GM18870 (cell line): ENCODE measurements around the gene TBC1D22A.
"Not testable (repeated sequence)": the region's sequence is repeated elsewhere in the genome, so short reads cannot be mapped to it uniquely, and the experiment has no call there.

Experiments used
- ATAC-seq: cut with Tn5 transposase; IDR thresholded peaks from one replicate; pipeline ENCODE4 v1.9.1; 2021; ENCODE audit warnings: moderate library complexity; ENCODE audit not compliant: unreplicated experiment

TBC1D22A gene, protein sequence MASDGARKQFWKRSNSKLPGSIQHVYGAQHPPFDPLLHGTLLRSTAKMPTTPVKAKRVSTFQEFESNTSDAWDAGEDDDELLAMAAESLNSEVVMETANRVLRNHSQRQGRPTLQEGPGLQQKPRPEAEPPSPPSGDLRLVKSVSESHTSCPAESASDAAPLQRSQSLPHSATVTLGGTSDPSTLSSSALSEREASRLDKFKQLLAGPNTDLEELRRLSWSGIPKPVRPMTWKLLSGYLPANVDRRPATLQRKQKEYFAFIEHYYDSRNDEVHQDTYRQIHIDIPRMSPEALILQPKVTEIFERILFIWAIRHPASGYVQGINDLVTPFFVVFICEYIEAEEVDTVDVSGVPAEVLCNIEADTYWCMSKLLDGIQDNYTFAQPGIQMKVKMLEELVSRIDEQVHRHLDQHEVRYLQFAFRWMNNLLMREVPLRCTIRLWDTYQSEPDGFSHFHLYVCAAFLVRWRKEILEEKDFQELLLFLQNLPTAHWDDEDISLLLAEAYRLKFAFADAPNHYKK

DNA sequence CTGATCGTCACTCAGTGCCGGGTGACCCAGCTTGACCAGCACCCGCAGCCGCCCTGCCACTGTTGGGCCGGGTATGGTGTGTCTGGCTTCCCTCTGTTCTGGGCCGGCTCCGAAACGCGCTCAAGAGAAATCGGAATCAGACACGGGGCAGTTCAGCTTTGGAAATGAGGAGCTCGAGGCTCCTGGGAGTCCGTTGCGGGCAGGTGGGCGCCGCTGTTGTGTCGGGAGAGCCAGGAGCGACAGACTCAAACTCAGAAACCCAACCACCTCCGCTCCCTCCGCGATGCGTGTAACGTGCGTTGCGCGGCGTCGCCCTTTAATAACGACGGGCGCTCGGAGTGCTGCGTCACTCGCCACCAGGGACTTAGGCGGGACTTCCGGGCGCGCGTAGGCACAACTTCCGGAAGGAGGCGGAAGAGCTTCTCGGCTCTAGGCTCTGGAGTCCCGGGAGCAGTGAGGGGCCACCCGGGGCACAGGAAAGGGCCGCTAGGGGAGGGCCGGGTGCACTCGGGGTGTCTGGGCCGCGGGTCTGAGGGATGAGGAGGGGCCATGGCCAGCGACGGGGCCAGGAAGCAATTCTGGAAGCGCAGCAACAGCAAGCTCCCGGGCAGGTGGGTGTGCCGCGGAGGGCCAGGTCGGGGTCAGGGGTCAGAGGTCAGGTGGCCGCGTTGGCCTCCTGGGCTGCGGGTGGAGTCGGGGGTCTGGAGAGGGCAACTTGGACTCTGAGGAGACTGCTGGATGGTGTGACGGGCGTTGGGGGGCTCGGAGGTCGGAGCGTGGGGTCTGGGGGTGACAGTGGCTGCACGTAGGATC, at the start of gene TBC1D22A:
Gene TBC1D22A (plus strand): TSS at position 413 of the 813 bp plus-strand sequence. CDS start 137 bp downstream, at position 550.
- ATAC-seq: peak; percentile 49

DNA sequence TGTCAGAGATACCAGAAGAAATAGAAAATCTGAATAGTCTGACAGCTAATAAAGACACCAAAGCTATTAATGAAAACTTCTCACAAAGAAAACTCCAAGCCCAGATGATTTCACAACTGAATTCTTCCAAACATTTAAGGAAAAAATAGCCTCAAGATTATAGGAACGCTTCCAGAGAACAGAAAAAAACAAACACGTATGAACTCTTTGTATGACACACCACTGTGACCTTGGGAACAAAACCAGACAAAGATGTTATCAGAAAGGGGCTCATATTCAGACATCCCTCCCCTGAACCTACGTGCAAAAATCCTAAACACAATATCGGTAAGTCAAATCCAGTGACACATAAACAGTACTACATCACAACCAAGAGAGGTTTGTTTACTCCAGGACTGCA, 47.9 kb upstream of the TBC1D22A start:
- ATAC-seq: no peak

- no peak for ATAC-seq
These were observed 42.5 kb upstream of the TBC1D22A start for GRCh38 chr22:46719921-46720320.

DNA sequence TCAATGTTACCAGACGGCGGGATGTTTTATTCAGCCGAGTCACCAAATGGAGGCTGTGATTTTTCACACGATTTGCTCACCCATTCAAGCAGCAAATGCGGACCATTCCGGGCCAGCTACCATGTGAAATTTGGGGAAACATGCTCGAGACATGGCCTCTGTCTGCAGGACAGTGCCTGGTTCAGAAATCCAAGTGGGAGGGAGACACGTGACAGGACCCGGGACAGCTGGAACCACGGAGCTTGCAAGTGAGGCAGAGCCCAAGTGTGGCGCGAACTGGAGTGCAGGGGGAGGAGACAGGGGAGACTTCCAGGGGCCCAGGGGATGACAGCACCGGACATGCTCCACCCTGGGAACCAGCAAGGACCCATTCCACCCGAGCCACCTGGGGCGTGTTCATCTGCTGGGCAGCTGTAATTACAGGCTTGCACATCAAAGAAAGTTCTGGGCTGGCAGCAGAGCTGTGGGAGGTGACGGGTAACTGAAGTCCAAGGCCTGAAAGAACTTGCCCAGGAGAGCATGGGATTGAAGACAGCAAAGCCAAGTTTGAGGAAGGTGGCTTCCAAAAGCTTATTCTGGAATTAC, 40.9 kb upstream of the TBC1D22A start:
- no peak for ATAC-seq

DNA sequence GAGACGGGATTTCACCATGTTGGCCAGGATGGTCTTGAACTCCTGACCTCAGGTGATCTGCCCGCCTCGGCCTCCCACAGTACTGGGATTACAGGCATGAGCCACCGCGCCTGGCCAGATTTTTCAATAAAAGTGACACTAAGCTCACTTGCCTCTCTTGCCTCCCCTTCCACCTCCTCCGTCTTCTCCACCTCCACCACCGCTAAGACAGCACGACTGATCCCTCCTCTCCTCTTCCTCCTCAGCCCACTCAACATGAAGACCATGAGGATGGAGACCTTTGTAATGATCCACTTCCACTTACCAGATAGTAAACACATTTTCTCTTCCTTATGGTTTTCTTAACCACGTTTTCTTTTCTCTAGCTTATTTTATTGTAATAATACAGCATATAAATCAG, 38.6 kb upstream of the TBC1D22A start:
- ATAC-seq: no peak

- ATAC-seq: no peak
These were observed 37.4 kb upstream of the TBC1D22A start for GRCh38 chr22:46725096-46725495.

DNA sequence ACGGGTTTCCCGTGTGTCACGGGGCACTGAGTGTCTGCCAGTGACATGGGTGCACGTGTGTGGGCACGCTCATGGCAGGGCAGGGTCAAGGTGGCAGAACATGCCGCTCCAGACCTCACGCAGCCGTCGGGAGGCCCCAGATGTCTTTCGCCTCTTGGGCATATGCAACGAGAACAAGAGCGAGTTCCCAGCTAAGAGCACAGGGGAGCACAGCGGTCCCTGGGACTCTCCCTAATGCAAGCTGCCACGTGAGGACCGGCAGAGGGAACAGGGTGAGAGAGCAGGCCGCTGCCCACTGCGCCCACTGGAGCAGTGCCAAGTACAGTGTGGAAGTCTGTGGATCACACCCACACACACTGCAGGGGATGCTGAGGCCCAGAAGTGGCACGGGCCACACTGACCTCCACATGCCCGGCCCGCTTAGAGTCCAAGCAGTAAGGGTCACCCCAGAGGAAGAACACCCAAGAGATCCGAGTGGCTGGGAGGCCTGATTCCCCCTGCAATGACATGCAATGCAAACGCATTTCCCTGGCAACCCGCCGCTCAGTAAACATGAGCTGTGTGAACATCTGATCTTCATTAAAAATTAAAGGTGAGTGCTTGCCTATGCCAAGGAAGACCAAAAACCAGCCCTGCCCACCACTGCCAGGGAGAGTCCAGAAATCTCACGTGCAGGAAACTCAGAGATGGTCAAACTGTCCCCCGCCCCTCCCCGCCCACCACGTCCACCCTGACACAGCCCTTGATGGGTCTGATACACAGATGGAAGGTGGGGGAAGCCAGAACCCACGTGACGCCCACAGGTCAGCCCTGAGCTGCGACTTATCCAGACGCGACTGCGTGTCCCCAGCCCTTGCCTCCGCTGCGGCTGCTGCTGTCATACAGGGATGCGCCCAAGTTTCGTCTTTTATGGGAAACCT, 36.1 kb upstream of the TBC1D22A start:
- ATAC-seq: no peak

GRCh38 chr22:46726986-46727317, 35.5 kb upstream of the TBC1D22A start:
- ATAC-seq: no peak

DNA sequence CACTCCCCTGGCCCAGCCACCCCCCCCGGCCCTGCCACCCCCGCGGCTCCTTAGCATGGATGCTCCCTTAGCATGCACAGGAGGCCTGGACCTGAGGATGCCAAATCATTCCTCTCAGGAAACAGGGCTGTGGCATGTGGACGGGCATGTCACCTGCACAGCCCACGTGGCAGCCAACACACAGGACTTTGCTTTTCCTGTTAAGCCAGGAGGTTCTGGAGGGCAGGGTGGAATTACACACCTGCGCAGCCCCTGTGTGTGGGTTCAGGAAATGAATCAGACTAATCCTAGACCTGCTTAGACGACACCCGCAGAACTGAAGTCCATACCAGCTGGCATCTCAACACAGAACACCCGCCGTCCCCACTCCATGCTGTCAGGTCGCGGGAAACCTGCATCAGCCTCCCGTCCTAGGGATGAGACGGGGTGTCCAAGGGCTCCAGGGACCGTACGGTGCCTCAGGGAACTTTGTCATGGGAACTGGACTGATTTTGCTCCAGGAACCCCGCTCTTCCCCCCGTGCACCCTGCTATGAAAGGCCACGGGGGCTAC, 34.6 kb upstream of the TBC1D22A start:
- no peak for ATAC-seq

DNA sequence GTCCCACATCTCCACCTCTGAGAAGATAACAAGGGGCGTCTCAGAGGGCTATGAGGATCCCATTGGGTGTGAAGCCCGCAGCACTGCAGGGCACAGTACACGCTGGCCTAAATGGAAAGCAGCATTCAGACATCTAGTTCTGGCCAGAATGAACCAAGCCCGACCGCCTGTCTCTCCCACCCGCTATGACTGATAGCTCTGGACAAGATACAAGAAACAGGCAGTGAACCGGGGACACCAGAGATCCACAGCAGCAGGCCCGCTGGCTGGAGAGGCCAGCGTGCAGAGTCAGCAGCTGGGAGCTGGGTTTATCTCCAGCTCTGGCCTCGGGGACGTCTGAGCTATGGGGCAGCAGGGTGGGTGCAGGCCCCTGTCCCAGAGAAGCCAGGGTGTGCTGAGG, 34.0 kb upstream of the TBC1D22A start:
- ATAC-seq: no peak

GRCh38 chr22:46730568-46731245, 31.7 kb upstream of the TBC1D22A start:
- no peak for ATAC-seq

DNA sequence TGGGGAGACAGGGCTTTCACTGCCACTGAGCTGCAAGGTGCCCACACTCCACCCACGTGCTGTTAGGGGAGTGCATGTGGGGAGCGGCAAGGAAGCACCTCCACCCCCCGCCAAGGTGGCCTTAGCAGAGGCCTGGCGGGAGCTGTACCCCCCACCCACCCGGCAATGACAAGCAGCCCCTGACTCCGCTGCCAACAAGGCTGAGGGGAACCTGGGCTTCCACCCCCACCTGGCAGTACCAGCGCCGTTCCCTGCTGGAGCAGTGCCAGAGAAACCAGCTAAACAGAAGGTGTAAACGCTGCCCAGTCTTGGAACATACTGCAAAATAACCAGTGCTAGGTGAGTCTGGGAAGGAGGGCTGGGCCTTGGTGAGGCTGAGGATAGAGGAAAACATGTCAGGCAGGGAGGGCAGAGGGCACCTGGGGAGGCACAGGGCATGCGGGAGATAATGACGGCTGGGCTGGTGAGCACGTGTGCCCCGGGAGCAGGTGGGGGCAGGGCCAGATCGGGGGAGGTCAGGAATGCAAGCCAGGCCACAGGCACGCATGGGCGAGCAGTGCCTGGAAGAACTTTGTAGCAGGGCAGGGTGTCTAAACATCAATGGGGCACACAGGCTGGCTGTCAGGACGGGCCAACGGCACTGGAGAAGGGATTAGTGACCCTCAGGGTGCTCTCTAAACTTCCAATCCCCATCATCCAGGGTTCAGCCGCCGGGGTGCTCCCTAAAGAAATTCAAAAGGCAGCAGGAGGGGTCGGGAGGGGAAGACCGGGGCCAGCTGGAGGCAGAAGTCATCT, 31.0 kb upstream of the TBC1D22A start:
- ATAC-seq: no peak

DNA sequence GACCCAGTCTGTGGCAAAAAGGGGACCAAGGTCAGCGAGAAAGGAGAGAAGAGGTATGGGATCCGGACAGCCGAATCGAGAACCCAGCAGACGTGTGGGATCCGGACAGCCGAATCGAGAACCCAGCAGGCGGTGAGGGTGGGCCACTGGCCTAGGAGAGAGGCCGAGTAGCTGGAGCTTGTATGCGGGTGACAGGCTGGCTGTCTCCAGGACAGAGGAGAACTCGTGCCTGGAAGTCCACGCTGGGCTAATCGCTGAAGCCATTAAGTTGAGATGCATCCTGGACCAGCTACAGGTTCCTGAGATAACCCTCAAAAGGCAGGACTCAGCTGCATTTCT, 30.4 kb upstream of the TBC1D22A start:
- no peak for ATAC-seq

DNA sequence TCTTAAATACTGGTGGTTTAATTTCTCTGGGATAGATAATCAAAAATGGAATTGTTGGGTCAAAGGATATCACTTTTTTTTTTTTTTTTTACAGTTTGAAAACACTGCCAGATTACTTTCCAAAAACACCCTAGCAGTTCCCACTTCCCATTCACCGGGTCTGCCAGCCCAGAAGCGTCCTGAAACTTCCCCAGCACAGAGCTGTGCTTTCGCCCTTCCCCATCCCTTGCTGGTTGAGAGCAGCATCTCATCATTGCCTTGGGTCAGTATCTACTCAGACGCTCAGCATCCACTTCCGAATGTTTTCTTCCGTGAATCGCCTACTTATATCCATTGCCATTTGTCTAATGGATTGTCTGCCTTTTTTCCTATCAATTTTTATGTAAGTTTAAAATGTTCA, 29.9 kb upstream of the TBC1D22A start:
- ATAC-seq: no peak

DNA sequence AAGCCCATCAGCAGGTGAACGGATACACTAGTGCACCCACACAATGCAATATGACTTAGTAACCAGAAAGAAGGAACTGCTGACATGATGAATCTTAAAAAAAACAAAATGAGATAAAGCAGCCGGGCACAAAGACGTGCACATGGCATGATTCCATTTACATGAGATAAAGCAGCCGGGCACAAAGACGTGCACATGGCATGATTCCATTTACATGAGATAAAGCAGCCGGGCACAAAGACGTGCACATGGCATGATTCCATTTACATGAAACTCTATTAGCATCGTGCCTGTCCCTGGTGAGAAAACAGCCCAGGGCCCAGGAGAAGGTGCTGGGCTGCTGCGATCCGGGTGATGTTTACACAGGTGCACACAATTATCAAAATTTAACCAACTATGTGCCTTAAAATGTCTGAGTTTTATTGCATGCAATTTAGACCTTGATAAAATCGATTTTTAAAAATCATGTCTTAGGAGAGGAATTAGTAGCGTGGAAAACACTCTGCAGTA, 28.2 kb upstream of the TBC1D22A start:
- ATAC-seq: not testable (repeated sequence)

- no peak for ATAC-seq
These were observed 27.5 kb upstream of the TBC1D22A start for GRCh38 chr22:46734830-46735453.

DNA sequence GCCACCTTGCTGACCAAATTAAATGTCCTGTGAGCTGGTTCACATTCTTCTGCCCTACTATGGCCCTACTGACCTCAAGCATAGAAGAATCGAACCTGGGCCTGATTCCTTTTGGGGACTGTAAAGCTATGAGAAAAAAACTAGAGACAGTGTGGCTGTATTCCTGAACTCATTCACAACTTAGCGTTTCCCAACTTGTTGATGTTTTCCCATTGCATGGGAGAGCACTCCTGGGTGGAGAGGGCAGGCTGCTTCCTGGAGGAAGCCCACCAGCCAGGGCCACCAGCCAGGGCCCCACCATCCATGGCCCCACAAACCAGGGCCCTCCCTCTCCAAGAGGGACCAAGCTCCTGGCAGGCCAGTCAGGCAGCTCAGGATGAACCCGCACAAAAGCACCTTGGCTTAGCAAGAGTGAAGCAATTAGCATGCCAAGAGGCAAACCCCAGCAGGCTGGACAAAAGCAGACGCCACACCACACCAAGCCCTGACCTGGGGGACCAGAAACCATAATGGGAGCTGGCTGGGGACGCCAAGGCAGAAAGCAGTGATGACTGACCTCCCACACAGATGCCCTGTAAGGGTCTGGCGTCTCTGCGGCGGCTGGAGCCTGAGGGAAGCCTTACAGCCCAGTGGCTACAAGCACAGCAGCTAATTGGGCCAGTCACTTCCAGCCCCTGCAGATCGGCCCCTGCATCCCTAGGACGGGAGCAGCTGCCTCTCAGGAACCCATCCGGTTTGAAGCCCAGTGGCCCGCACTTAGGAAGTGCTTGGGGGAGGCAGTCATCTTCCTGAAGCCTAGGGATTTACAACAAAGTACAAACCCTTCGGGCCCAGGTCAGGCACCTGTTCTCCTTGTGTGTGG, 26.5 kb upstream of the TBC1D22A start:
- ATAC-seq: no peak
